ENCODE results near the gene ZNF75A.
"Not testable (repeated sequence)": the region's sequence is repeated elsewhere in the genome, so short reads cannot be mapped to it uniquely, and the experiment has no call there.

- not testable (repeated sequence) for TF ChIP-seq POLR2A, POLR2AphosphoS5 (IDR thresholded peaks at IDR 0.05; ENCODE audit: low read depth, low read length)
These were observed 34.0 kb upstream of the ZNF75A start for GRCh38 chr16:3271281-3271680.

Measured in GM12892 (cell line).